Right lobe of liver (tissue), 4 donors: ENCODE measurements around the gene MROH9.

Experiments used
- CTCF ChIP-seq, 4 donors: fragments of 200-600 bp in 3 of 4; fragments of 450-650 bp in 1 of 4; IDR thresholded peaks; one replicate each; pipeline versions ENCODE4 v1.5.1 to v1.8.0; 2016 to 2022; ENCODE audit warnings: antibody characterized with exemption in 4 of 4, mild to moderate bottlenecking in 2 of 4
- POLR2A ChIP-seq: fragments of 450-650 bp; IDR thresholded peaks from one replicate; pipeline ENCODE4 v1.6.1; 2017; ENCODE audit warnings: antibody characterized with exemption, mild to moderate bottlenecking
- donor health status: DM: no; HTN: no; CAD: no.
- donor health status: DM: no; HTN: no; CAD: no.
- donor health status: DM: no; HTN: yes; CAD: no.

GRCh38 chr1:170929412-170929834, 5.9 kb upstream of the MROH9 start:
- TF ChIP-seq CTCF (IDR thresholded peaks at IDR 0.05) (no peak), POLR2A (no peak)
